ENCODE measurements around the gene PRRG2. TPM values are rescaled to one million over a fixed set of nuclear protein-coding genes. Genes with fewer than 3 reads are reported as not detected.
"Not testable (repeated sequence)": the region's sequence is repeated elsewhere in the genome, so short reads cannot be mapped to it uniquely, and the experiment has no call there.

The PRRG2 gene
- total RNA-seq, 1 donor = 0.27 TPM

GRCh38 chr19:49616532-49616931 is 35.4 kb downstream of the PRRG2 start:
- no peak for DNase-seq (ENCODE audit: low read depth)
- no peak overlapping the region for H3K4me3 ChIP-seq (ENCODE audit: low read depth, low read length)
- TF ChIP-seq, protein P1, sequence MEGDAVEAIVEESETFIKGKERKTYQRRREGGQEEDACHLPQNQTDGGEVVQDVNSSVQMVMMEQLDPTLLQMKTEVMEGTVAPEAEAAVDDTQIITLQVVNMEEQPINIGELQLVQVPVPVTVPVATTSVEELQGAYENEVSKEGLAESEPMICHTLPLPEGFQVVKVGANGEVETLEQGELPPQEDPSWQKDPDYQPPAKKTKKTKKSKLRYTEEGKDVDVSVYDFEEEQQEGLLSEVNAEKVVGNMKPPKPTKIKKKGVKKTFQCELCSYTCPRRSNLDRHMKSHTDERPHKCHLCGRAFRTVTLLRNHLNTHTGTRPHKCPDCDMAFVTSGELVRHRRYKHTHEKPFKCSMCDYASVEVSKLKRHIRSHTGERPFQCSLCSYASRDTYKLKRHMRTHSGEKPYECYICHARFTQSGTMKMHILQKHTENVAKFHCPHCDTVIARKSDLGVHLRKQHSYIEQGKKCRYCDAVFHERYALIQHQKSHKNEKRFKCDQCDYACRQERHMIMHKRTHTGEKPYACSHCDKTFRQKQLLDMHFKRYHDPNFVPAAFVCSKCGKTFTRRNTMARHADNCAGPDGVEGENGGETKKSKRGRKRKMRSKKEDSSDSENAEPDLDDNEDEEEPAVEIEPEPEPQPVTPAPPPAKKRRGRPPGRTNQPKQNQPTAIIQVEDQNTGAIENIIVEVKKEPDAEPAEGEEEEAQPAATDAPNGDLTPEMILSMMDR (IDR thresholded peaks at IDR 0.05; ENCODE audit: insufficient read depth, low read length) = no peak

DNA sequence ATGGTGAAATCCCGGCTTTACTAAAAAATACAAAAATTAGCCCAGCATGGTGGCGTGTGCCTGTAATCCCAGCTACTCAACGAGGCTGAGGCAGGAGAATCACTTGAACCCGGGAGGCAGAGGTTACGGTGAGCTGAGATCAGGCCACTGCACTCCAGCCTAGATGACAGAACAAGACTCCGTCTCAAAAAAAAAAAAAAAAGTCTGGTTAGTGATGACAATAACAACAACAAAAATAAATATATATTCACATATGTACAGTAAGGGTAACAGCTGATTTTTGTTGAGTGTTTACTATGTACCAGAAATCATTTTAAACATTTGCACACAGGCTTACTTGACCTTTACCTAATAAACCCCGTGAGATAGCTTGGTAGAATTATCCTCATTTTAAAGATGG is 35.8 kb downstream of the PRRG2 start:
- TF ChIP-seq, protein P1 (IDR thresholded peaks at IDR 0.05; ENCODE audit: insufficient read depth, low read length) = no peak
- no peak for DNase-seq (ENCODE audit: low read depth)
- H3K4me3 ChIP-seq (ENCODE audit: low read depth, low read length) = no peak overlapping the region

DNA sequence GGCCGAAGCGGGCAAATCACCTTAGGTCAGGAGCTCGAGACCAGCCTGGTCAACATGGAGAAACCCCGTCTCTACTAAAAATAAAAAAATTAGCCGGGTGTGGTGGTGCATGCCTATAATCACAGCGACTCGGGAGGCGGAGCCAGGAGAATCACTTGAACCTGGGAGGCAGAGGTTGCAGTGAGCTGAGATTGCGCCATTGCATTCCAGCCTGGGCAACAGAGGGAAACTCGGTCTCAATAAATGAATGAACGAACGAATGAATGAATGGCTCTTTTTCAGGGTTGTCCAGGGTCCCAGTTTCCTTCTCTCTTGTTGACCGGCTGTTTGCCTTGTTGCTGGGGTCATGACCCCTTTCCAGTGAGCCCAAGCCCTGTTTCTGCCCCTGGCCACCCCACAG is 36.7 kb downstream of the PRRG2 start:
- not testable (repeated sequence) for DNase-seq (ENCODE audit: low read depth)

GRCh38 chr19:49624967-49625910 is 44.1 kb downstream of the PRRG2 start:
- TF ChIP-seq, protein P1 (IDR thresholded peaks at IDR 0.05; ENCODE audit: insufficient read depth, low read length) = no peak
- no peak overlapping the region for H3K4me3 ChIP-seq (ENCODE audit: low read depth, low read length)
- no peak for DNase-seq (ENCODE audit: low read depth)

More for the DNA sequence above, 36.7 kb downstream of the PRRG2 start:
- H3K4me3 ChIP-seq (ENCODE audit: low read depth, low read length) = not testable (repeated sequence)

GRCh38 chr19:49626226-49626625 is 45.1 kb downstream of the PRRG2 start:
- TF ChIP-seq, protein P1 (IDR thresholded peaks at IDR 0.05; ENCODE audit: insufficient read depth, low read length) = no peak
- DNase-seq (ENCODE audit: low read depth) = no peak
- H3K4me3 ChIP-seq (ENCODE audit: low read depth, low read length) = no peak overlapping the region

DNA sequence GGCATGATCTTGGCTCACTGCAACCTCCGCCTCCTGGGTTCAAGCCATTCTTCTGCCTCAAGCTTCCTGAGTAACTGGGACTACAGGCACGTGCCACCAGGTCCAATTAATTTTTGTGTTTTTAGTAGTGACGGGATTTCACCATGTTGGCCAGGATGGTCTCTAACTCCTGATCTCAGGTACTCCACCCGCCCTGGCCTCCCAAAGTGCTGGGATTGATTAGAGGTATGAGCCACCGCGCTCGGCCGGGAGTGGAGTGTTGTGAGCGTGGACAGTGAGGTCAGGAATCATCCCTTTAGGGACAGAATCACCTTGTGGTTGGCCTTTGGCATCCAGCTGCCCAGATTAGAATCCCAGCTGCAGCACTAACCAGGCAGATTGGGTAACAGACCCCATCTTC is 48.5 kb downstream of the PRRG2 start:
- no peak overlapping the region for H3K4me3 ChIP-seq (ENCODE audit: low read depth, low read length)
- no peak for DNase-seq (ENCODE audit: low read depth)
- TF ChIP-seq, protein P1 (IDR thresholded peaks at IDR 0.05; ENCODE audit: insufficient read depth, low read length) = no peak

- TF ChIP-seq, protein P1 (IDR thresholded peaks at IDR 0.05; ENCODE audit: insufficient read depth, low read length) = no peak
- no peak for DNase-seq (ENCODE audit: low read depth)
- H3K4me3 ChIP-seq (ENCODE audit: low read depth, low read length) = no peak overlapping the region
Measured at GRCh38 chr19:49631014-49631588, 50.0 kb downstream of the PRRG2 start.
